Measurements from ENCODE around the gene FAN1. TPM values are rescaled to one million over a fixed set of nuclear protein-coding genes. Genes with fewer than 3 reads are reported as not detected.
A peak's percentile ranks its signal among the peaks of the same experiment; 100 is the strongest.

FAN1 gene
- total RNA-seq, 1 experiment from 2014 or later = 28.2 TPM

- Histone ChIP-seq H2BK15ac (ENCODE audit: low read depth, low read length) (no peak overlapping the region), H3K14ac (ENCODE audit: insufficient read depth, low read length) (no peak overlapping the region), H3K79me2 (ENCODE audit: insufficient read depth, low read length) (no peaks in the 10 kb centered on the region), H3K23ac (ENCODE audit: insufficient read length, low read depth, low read length) (no peak overlapping the region), H3K4ac (ENCODE audit: low read depth, low read length) (no peak overlapping the region), H2BK12ac (ENCODE audit: insufficient read length, low read depth, low read length) (no peak overlapping the region), H3K4me2 (ENCODE audit: insufficient read depth, insufficient read length, low read length) (no peak overlapping the region), H3K27me3 (ENCODE audit: insufficient read depth, low read length) (no peaks in the 10 kb centered on the region), H2BK5ac (ENCODE audit: insufficient read length, low read length) (no peak overlapping the region), H3K56ac (ENCODE audit: insufficient read length, low read depth, low read length) (no peak overlapping the region), H2AK5ac (ENCODE audit: insufficient read length, low read length) (no peak overlapping the region), H3K79me1 (ENCODE audit: insufficient read depth, low read depth, low read length, poor library complexity, severe bottlenecking) (no peaks in the 10 kb centered on the region), H3K27ac (ENCODE audit: insufficient read length, low read depth, low read length) (no peak overlapping the region), H2BK20ac (ENCODE audit: low read depth, low read length, poor library complexity, severe bottlenecking) (no peak overlapping the region), H3T11ph (ENCODE audit: low read length) (no peak overlapping the region), H4K8ac (replicated peaks; ENCODE audit: insufficient read length, low read depth, low read length) (no peak overlapping the region), H4K5ac (ENCODE audit: insufficient read length, low read depth, low read length) (no peak overlapping the region), H2AFZ (ENCODE audit: low read length) (no peak overlapping the region), H3K9me3 (ENCODE audit: control insufficient read depth, low read depth, low read length) (no peaks in the 10 kb centered on the region), H3K18ac (ENCODE audit: insufficient read length, low read depth, low read length) (no peak overlapping the region), H3K4me1 (ENCODE audit: insufficient read depth, low read length) (no peaks in the 10 kb centered on the region), H2BK120ac (ENCODE audit: low read depth, low read length, poor library complexity, severe bottlenecking) (no peak overlapping the region), H3K23me2 (ENCODE audit: insufficient read length, low read depth, low read length, poor library complexity, severe bottlenecking) (no peaks in the 10 kb centered on the region), H4K20me1 (ENCODE audit: control insufficient read depth, insufficient read depth, insufficient read length) (no peaks in the 10 kb centered on the region), H4K91ac (ENCODE audit: insufficient read length, low read depth, low read length) (no peak overlapping the region), H3K9ac (ENCODE audit: extremely low read depth, insufficient read length, low read length) (no peak overlapping the region)
- H3K9me3 Mint-ChIP-seq = no peaks in the 10 kb centered on the region
- no peak for TF ChIP-seq CTCF (conservative IDR thresholded peaks at IDR 0.05)
- H3K4me3 Mint-ChIP-seq = no peak overlapping the region
- peaks cover 0 to 22% (median 8%) of the 10 kb centered on the region in 3 experiments; a peak in 3 of 7 replicates for H3K36me3 Mint-ChIP-seq (ENCODE audit: insufficient read depth in 1 of 3, low read depth in 3 of 3)
- WGBS (ENCODE audit: extremely low coverage, insufficient read length, low lambda C conversion rate) = no CpG with 5 or more reads among the region's 6 CpGs
- H3K27ac Mint-ChIP-seq = peak overlapping the region in 1 of 3 experiments; percentile 9; a peak in 1 of 7 replicates
- H3K27me3 Mint-ChIP-seq (ENCODE audit: low read depth) = no peaks in the 10 kb centered on the region
- peaks cover 0 to 8% of the 10 kb centered on the region in 2 experiments; a peak in 1 of 4 replicates for H3K4me1 Mint-ChIP-seq
- no peak for DNase-seq
These were observed 80.8 kb downstream of the FAN1 start for GRCh38 chr15:30984542-30984941.

All from H9 (cell line).